GM18861 (cell line): Measurements from ENCODE around the gene XKR7.
"Not testable (repeated sequence)": the region's sequence is repeated elsewhere in the genome, so short reads cannot be mapped to it uniquely, and the experiment has no call there.

ENCODE experiments used
- ATAC-seq: cut with Tn5 transposase; IDR thresholded peaks from one replicate; pipeline ENCODE4 v1.9.1; 2021; ENCODE audit not compliant: unreplicated experiment

Gene XKR7

GRCh38 chr20:32010666-32011065 lies 42.7 kb downstream of the XKR7 start:
- no peak for ATAC-seq

- no peak for ATAC-seq
Measured at GRCh38 chr20:32012159-32012688, 44.3 kb downstream of the XKR7 start.

- ATAC-seq, result no peak
Measured at GRCh38 chr20:32013326-32013725, 45.4 kb downstream of the XKR7 start.

- no peak for ATAC-seq
Measured at GRCh38 chr20:32017711-32018251, 49.8 kb downstream of the XKR7 start.

GRCh38 chr20:32018269-32019155 lies 50.6 kb downstream of the XKR7 start:
- no peak for ATAC-seq

- no peak for ATAC-seq
Measured at GRCh38 chr20:32019156-32019510, 51.2 kb downstream of the XKR7 start.

GRCh38 chr20:32019563-32020463 lies 51.9 kb downstream of the XKR7 start:
- ATAC-seq, result no peak

GRCh38 chr20:32021091-32021490 lies 53.1 kb downstream of the XKR7 start:
- no peak for ATAC-seq

GRCh38 chr20:32024683-32025295 lies 56.8 kb downstream of the XKR7 start:
- no peak for ATAC-seq

GRCh38 chr20:32027643-32028042 lies 59.7 kb downstream of the XKR7 start:
- ATAC-seq, result no peak

- no peak for ATAC-seq
Measured at GRCh38 chr20:32028647-32029372, 60.9 kb downstream of the XKR7 start.

GRCh38 chr20:32029561-32029960 lies 61.6 kb downstream of the XKR7 start:
- no peak for ATAC-seq

GRCh38 chr20:32031007-32031958 lies 63.3 kb downstream of the XKR7 start:
- ATAC-seq, result no peak

GRCh38 chr20:32033316-32033715 lies 65.4 kb downstream of the XKR7 start:
- no peak for ATAC-seq

GRCh38 chr20:32033721-32034120 lies 65.8 kb downstream of the XKR7 start:
- not testable (repeated sequence) for ATAC-seq

- no peak for ATAC-seq
Measured at GRCh38 chr20:32034581-32035425, 66.9 kb downstream of the XKR7 start.

GRCh38 chr20:32035426-32035779 lies 67.5 kb downstream of the XKR7 start:
- ATAC-seq, result no peak

- ATAC-seq, result no peak
Measured at GRCh38 chr20:32036252-32036651, 68.3 kb downstream of the XKR7 start.
